HepG2 (cell line): Measurements from ENCODE around the gene SETD1A. TPM values are rescaled to one million over a fixed set of nuclear protein-coding genes. Genes with fewer than 3 reads are reported as not detected.

Experiments used
- ARID4A ChIP-seq: sonication (generic); formaldehyde crosslinking; IDR thresholded peaks from 2 replicates; pipeline ENCODE4 v1.5.0; 2020; ENCODE audit warnings: mild to moderate bottlenecking, missing genetic modification reagents, borderline replicate concordance
- BRCA1 ChIP-seq: sonication (generic); formaldehyde crosslinking; IDR thresholded peaks from 2 replicates; pipeline ENCODE4 v1.4.0; 2020; ENCODE audit warnings: missing genetic modification reagents
- CCDC6 ChIP-seq: sonication (generic); formaldehyde crosslinking; IDR thresholded peaks from 2 replicates; pipeline ENCODE4 v1.8.1; 2022; ENCODE audit warnings: mild to moderate bottlenecking, missing genetic modification reagents, moderate library complexity
- CEBPB ChIP-seq: IDR thresholded peaks from 2 replicates; pipeline ENCODE4 v1.6.1; 2011; ENCODE audit warnings: low read depth, low read length, improper control_type of control experiment, borderline replicate concordance
- CEBPG ChIP-seq: IDR thresholded peaks from 2 replicates; pipeline ENCODE4 v1.6.1; 2016
- EED ChIP-seq: sonication (generic); formaldehyde crosslinking; IDR thresholded peaks from 2 replicates; pipeline ENCODE4 v1.5.0; 2020; ENCODE audit warnings: mild to moderate bottlenecking, missing genetic modification reagents
- GMEB1 ChIP-seq: sonication (generic); formaldehyde crosslinking; IDR thresholded peaks from 2 replicates; pipeline ENCODE4 v1.5.1; 2020; ENCODE audit warnings: missing genetic modification reagents, mild to moderate bottlenecking, borderline replicate concordance
- JUNB ChIP-seq: sonication (generic); formaldehyde crosslinking; IDR thresholded peaks from 2 replicates; pipeline ENCODE4 v1.8.0; 2022; ENCODE audit warnings: missing genetic modification reagents, mild to moderate bottlenecking, borderline replicate concordance
- KLF13 ChIP-seq: sonication (generic); formaldehyde crosslinking; IDR thresholded peaks from 2 replicates; pipeline ENCODE4 v1.4.0; 2020; ENCODE audit warnings: mild to moderate bottlenecking, missing genetic modification reagents
- PRDM4 ChIP-seq: sonication (generic); formaldehyde crosslinking; IDR thresholded peaks from 2 replicates; pipeline ENCODE4 v1.9.0; 2021; ENCODE audit warnings: missing genetic modification reagents, borderline replicate concordance
- RBFOX2 ChIP-seq: fragments of 200-400 bp; formaldehyde crosslinking; IDR thresholded peaks from 2 replicates; pipeline ENCODE4 v1.6.1; 2017; ENCODE audit warnings: low read depth, mild to moderate bottlenecking, low read length
- SRSF4 ChIP-seq: fragments of 200-400 bp; formaldehyde crosslinking; IDR thresholded peaks from one replicate; pipeline ENCODE4 v1.6.1; 2018; ENCODE audit warnings: mild to moderate bottlenecking, low read depth, low read length, moderate library complexity; ENCODE audit not compliant: poor library complexity, severe bottlenecking
- TFDP2 ChIP-seq: sonication (generic); formaldehyde crosslinking; IDR thresholded peaks from 2 replicates; pipeline ENCODE4 v1.4.0; 2020; ENCODE audit warnings: missing genetic modification reagents
- THRA ChIP-seq: sonication (generic); formaldehyde crosslinking; IDR thresholded peaks from 2 replicates; pipeline ENCODE4 v1.4.0; 2020; ENCODE audit warnings: missing genetic modification reagents, borderline replicate concordance
- ZKSCAN5 ChIP-seq: sonication (generic); formaldehyde crosslinking; IDR thresholded peaks from 2 replicates; pipeline ENCODE4 v1.5.1; 2020; ENCODE audit warnings: mild to moderate bottlenecking, missing genetic modification reagents
- ZNF768 ChIP-seq: sonication (generic); formaldehyde crosslinking; IDR thresholded peaks from 2 replicates; pipeline ENCODE4 v1.4.0; 2020; ENCODE audit warnings: missing genetic modification reagents
- polyA plus RNA-seq, 8 experiments: library from polyadenylated mRNA; depleted of rRNA in 3 of 8; stranded (reverse) in 7 of 8; unstranded in 1 of 8; fragments of >200 nt; fragmentation: Illumina TruSeq in 4 of 8; extraction: Trizol in 4 of 8; gene quantifications; 2 replicates each; pipeline versions ENCODE4 v1.2.1 to v1.2.3, GENCODE V29; 2011 to 2016; ENCODE audit warnings: low read depth in 4 of 8, missing spikeins in 1 of 8, mixed read lengths in 1 of 8; ENCODE audit not compliant: insufficient read depth in 1 of 8
- total RNA-seq, 5 experiments: library from RNA; depleted of rRNA; stranded (reverse); fragments of >200 nt; fragmentation: Illumina TruSeq; extraction: Trizol; gene quantifications; 2 replicates each; pipeline ENCODE4 v1.2.3, GENCODE V29; 2016; ENCODE audit warnings: low read depth in 1 of 5

SETD1A gene
- total and polyA plus RNA-seq, 2 of the 13 experiments (the other 11 are each of a cell fraction or from before 2014, with no cell fraction given) = 3.8 to 5.6 TPM

GRCh38 chr16:30924076-30924912, 33.3 kb upstream of the SETD1A start (continued):
- TF ChIP-seq EED (CRISPR knock-in tag) (no peak), CEBPG (CRISPR knock-in tag) (no peak), CEBPB (no peak), PRDM4 (CRISPR knock-in tag) (no peak), GMEB1 (no peak), TFDP2 (CRISPR knock-in tag) (no peak), SRSF4 (no peak), RBFOX2 (peak; percentile 48; the same call in 1 of the 2 replicates), JUNB (CRISPR knock-in tag) (no peak), THRA (no peak), KLF13 (CRISPR knock-in tag) (no peak), ZKSCAN5 (CRISPR knock-in tag) (no peak), ARID4A (0 out of 2 replicates have a peak, but pooled peaks have one; percentile 14), ZNF768 (0 out of 2 replicates have a peak, but pooled peaks have one; percentile 27), BRCA1 (CRISPR knock-in tag) (no peak), CCDC6 (CRISPR knock-in tag) (no peak)
